ENCODE results near the gene LRRN1. TPM values are rescaled to one million over a fixed set of nuclear protein-coding genes. Genes with fewer than 3 reads are reported as not detected.

LRRN1 gene
- total and polyA plus RNA-seq, 7 donors, result 0.29 to 12.6 (median 5.1) TPM

- 72 to 87% (median 74%) methylated on average over 5 of the region's 5 CpGs for WGBS, 3 donors
- intact Hi-C loops (cut with DNase I), result no loop called here
- no peaks in the 10 kb centered on the region for H3K9me3 ChIP-seq
These were observed 13.8 kb downstream of the LRRN1 start for GRCh38 chr3:3813013-3813412.

GRCh38 chr3:3815206-3815605, 16.0 kb downstream of the LRRN1 start:
- no peak for TF ChIP-seq CTCF (IDR thresholded peaks at IDR 0.05)
- Histone ChIP-seq H3K4me3 (no peak overlapping the region), H3K27ac (no peak overlapping the region), H3K9me3 (no peaks in the 10 kb centered on the region), H3K27me3 (ENCODE audit: insufficient read depth in 3 of 3, low read length in 2 of 3) (no peaks in the 10 kb centered on the region), H3K36me3 (ENCODE audit: insufficient read depth in 1 of 2, low read depth in 1 of 2) (no peaks in the 10 kb centered on the region), H3K4me1 (no peaks in the 10 kb centered on the region)
- no peak for DNase-seq
- WGBS, 3 donors, result 91 to 100% (median 95%) methylated on average over 1 of the region's 1 CpG
- intact Hi-C loops (cut with DNase I), result no loop called here
- ATAC-seq, result no peak

More at GRCh38 chr3:3813013-3813412, 13.8 kb downstream of the LRRN1 start:
- no peak for TF ChIP-seq CTCF (IDR thresholded peaks at IDR 0.05)
- no peak for DNase-seq
- no peak for ATAC-seq
- H3K4me1 ChIP-seq, result no peaks in the 10 kb centered on the region
- H3K27me3 ChIP-seq (ENCODE audit: insufficient read depth in 3 of 3, low read length in 2 of 3), result no peaks in the 10 kb centered on the region
- no peak overlapping the region for H3K4me3 ChIP-seq
- no peaks in the 10 kb centered on the region for H3K36me3 ChIP-seq (ENCODE audit: insufficient read depth in 1 of 2, low read depth in 1 of 2)
- H3K27ac ChIP-seq, result no peak overlapping the region

- Histone ChIP-seq H3K9me3 (no peaks in the 10 kb centered on the region), H3K4me1 (no peaks in the 10 kb centered on the region), H3K36me3 (ENCODE audit: insufficient read depth in 1 of 2, low read depth in 1 of 2) (no peaks in the 10 kb centered on the region), H3K27me3 (ENCODE audit: insufficient read depth in 3 of 3, low read length in 2 of 3) (no peaks in the 10 kb centered on the region), H3K27ac (no peak overlapping the region), H3K4me3 (no peak overlapping the region)
- no peak for TF ChIP-seq CTCF (IDR thresholded peaks at IDR 0.05)
- DNase-seq (no peak), ATAC-seq (no peak)
- intact Hi-C loops (cut with DNase I), result no loop called here
- WGBS, 3 donors, result 90 to 94% (median 90%) methylated on average over 1 of the region's 1 CpG
These were observed 16.8 kb downstream of the LRRN1 start for GRCh38 chr3:3816034-3816433.

GRCh38 chr3:3817865-3818264, 18.6 kb downstream of the LRRN1 start:
- no peaks in the 10 kb centered on the region for H3K9me3 ChIP-seq
- no peaks in the 10 kb centered on the region for H3K27me3 ChIP-seq (ENCODE audit: insufficient read depth in 3 of 3, low read length in 2 of 3)
- H3K27ac ChIP-seq, result no peak overlapping the region
- no peak for DNase-seq
- no peak overlapping the region for H3K4me3 ChIP-seq
- H3K4me1 ChIP-seq, result no peaks in the 10 kb centered on the region
- ATAC-seq, result peak in 2 of 4 donors; percentile 51 to 66
- WGBS, 3 donors, result 66 to 83% (median 75%) methylated on average over 5 of the region's 5 CpGs
- intact Hi-C loops (cut with DNase I), result no loop called here
- H3K36me3 ChIP-seq (ENCODE audit: insufficient read depth in 1 of 2, low read depth in 1 of 2), result no peaks in the 10 kb centered on the region
- no peak for TF ChIP-seq CTCF (IDR thresholded peaks at IDR 0.05)

GRCh38 chr3:3821777-3822176, 22.5 kb downstream of the LRRN1 start:
- ATAC-seq, result peak in 3 of 4 donors; percentile 50 to 74 (median 52)
- Histone ChIP-seq H3K4me1 (no peaks in the 10 kb centered on the region), H3K4me3 (no peak overlapping the region), H3K27ac (no peak overlapping the region), H3K27me3 (ENCODE audit: insufficient read depth in 3 of 3, low read length in 2 of 3) (no peaks in the 10 kb centered on the region), H3K9me3 (no peaks in the 10 kb centered on the region), H3K36me3 (ENCODE audit: insufficient read depth in 1 of 2, low read depth in 1 of 2) (no peaks in the 10 kb centered on the region)
- intact Hi-C loops (cut with DNase I), result no loop called here
- 74 to 84% (median 77%) methylated on average over 4 of the region's 4 CpGs for WGBS, 3 donors
- TF ChIP-seq CTCF (IDR thresholded peaks at IDR 0.05), result no peak
- no peak for DNase-seq
